ENCODE results near the gene TMPRSS3. TPM values are rescaled to one million over a fixed set of nuclear protein-coding genes. Genes with fewer than 3 reads are reported as not detected.

Gene TMPRSS3
- total and polyA plus RNA-seq, 7 donors, result 0.16 to 1.3 (median 0.60) TPM; not detected in 4

GRCh38 chr21:42438316-42439205 lies 42.7 kb upstream of the TMPRSS3 start:
- no peak for TF ChIP-seq POLR2AphosphoS5 (IDR thresholded peaks at IDR 0.05)
- no peak for TF ChIP-seq EP300 (IDR thresholded peaks at IDR 0.05)
- TF ChIP-seq CTCF (IDR thresholded peaks at IDR 0.05), result no peak
- TF ChIP-seq POLR2A (IDR thresholded peaks at IDR 0.05), result no peak
- Histone ChIP-seq H3K27me3 (peaks cover 0 to 23% (median 12%) of the 10 kb centered on the region in 3 donors), H3K27ac (no peak overlapping the region), H3K4me1 (no peaks in the 10 kb centered on the region), H3K9me3 (no peaks in the 10 kb centered on the region), H3K4me3 (no peak overlapping the region), H3K36me3 (no peaks in the 10 kb centered on the region)
- intact Hi-C loops (cut with DNase I), result no loop called here
- no peak for DNase-seq
- 89 to 94% methylated on average over 25 of the region's 25 CpGs for WGBS, 2 donors

GRCh38 chr21:42437786-42438185 lies 41.9 kb upstream of the TMPRSS3 start:
- no peaks in the 10 kb centered on the region for H3K36me3 ChIP-seq
- no peak for DNase-seq
- peaks cover 0 to 23% (median 12%) of the 10 kb centered on the region in 3 donors for H3K27me3 ChIP-seq
- H3K4me3 ChIP-seq, result no peak overlapping the region
- WGBS, 2 donors, result 61 to 64% methylated on average over 8 of the region's 8 CpGs
- intact Hi-C loops (cut with DNase I), result no loop called here
- TF ChIP-seq EP300 (IDR thresholded peaks at IDR 0.05) (no peak), POLR2A (IDR thresholded peaks at IDR 0.05) (no peak), CTCF (IDR thresholded peaks at IDR 0.05) (no peak), POLR2AphosphoS5 (IDR thresholded peaks at IDR 0.05) (no peak)
- peaks cover 0 to 4% (median under 1%) of the 10 kb centered on the region in 4 donors for H3K9me3 ChIP-seq
- no peaks in the 10 kb centered on the region for H3K4me1 ChIP-seq
- no peak overlapping the region for H3K27ac ChIP-seq

GRCh38 chr21:42436914-42437313 lies 41.1 kb upstream of the TMPRSS3 start:
- TF ChIP-seq POLR2A (IDR thresholded peaks at IDR 0.05) (no peak), POLR2AphosphoS5 (IDR thresholded peaks at IDR 0.05) (no peak), EP300 (IDR thresholded peaks at IDR 0.05) (no peak), CTCF (IDR thresholded peaks at IDR 0.05) (no peak)
- intact Hi-C loops (cut with DNase I), result no loop called here
- H3K9me3 ChIP-seq, result peaks cover 0 to 10% (median 3%) of the 10 kb centered on the region in 4 donors
- H3K27ac ChIP-seq, result no peak overlapping the region
- peaks cover 0 to 29% (median 12%) of the 10 kb centered on the region in 3 donors for H3K27me3 ChIP-seq
- DNase-seq, result no peak
- no peaks in the 10 kb centered on the region for H3K4me1 ChIP-seq
- H3K4me3 ChIP-seq, result no peak overlapping the region
- H3K36me3 ChIP-seq, result no peaks in the 10 kb centered on the region

- Histone ChIP-seq H3K27me3 (peaks cover 0 to 29% (median 12%) of the 10 kb centered on the region in 3 donors), H3K4me3 (no peak overlapping the region), H3K27ac (no peak overlapping the region), H3K4me1 (no peaks in the 10 kb centered on the region), H3K36me3 (no peaks in the 10 kb centered on the region), H3K9me3 (peaks cover 0 to 10% (median 3%) of the 10 kb centered on the region in 4 donors)
- no peak for DNase-seq
- TF ChIP-seq POLR2A (IDR thresholded peaks at IDR 0.05), result no peak
- TF ChIP-seq CTCF (IDR thresholded peaks at IDR 0.05), result no peak
- TF ChIP-seq POLR2AphosphoS5 (IDR thresholded peaks at IDR 0.05), result no peak
- intact Hi-C loops (cut with DNase I), result no loop called here
Observed at GRCh38 chr21:42435833-42436232, 40.0 kb upstream of the TMPRSS3 start.
